ENCODE data around the gene LRRN2. TPM values are rescaled to one million over a fixed set of nuclear protein-coding genes. Genes with fewer than 3 reads are reported as not detected.
A peak's percentile ranks its signal among the peaks of the same experiment; 100 is the strongest.

Gene LRRN2
- total RNA-seq, 5 donors from 2014 or later (not counting 1 experiment from before 2014, with no cell fraction given), result 0.03 TPM; not detected in 4

DNA sequence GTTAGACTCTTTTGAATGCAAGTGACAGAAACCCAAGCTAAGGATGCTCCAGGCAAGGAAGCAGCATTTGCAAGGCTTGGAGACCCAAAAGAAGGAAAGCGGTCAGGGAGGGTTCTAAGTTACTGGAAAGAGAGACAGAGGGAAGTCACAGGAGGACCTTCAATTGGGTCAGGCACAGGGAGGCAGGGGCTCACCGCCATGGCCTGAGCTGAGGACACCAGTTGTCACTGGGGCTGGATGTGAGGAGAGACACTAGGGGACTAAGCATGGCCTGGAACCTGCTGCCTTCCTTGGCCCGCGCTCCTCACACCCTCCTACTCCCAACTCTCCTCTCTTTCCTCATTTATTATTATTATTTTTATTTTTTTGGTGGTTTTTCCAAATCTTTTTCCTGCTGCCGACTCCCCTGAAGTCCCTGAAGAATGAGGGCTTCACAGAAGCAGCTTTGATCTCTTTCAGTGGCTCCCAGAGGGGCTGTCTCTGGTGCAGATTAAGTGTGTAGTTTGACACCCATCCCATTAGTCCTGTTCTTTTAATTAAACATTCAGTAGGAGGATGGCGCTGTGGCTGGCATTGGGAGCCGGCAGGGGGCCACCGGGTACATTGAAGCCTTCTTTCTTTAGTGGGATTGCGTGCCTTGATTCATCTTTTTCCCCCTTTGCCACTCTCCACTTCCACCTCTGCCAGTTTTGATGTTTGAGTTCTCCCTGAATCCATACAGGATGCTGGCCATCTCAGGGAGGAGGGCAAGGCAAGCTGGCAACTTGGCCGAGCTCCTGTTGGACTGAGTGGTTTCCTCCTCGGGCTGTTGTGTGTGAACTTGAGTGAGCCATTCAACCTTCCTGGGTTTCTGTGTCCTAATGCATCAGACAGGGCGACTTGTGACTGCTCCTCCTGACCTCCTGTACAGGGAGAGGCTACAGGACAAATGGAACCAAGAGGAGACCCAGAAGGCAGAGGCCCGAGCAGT, 110.0 kb downstream of the LRRN2 start:
- H3K4me3 Mint-ChIP-seq, result no peak overlapping the region
- H3K27ac Mint-ChIP-seq, result peak overlapping the region in 1 of 2 donors; percentile 74
- Histone ChIP-seq H3K9me3 (no peaks in the 10 kb centered on the region), H3K27ac (ENCODE audit: low read length) (no peak overlapping the region), H3K27me3 (replicated peaks in 1 of 2; ENCODE audit: control insufficient read depth in 2 of 2, extremely low read depth in 1 of 2, insufficient read depth in 2 of 2, low read length in 1 of 2) (no peaks in the 10 kb centered on the region), H3K4me3 (ENCODE audit: control insufficient read depth in 1 of 2, extremely low read depth in 1 of 2, low read length in 1 of 2) (no peak overlapping the region), H3K36me3 (ENCODE audit: control insufficient read depth in 2 of 2, extremely low read depth in 1 of 2, insufficient read depth in 1 of 2, low read length in 1 of 2) (peaks cover 6 to 28% of the 10 kb centered on the region in 2 donors), H3K4me1 (ENCODE audit: control insufficient read depth in 1 of 2, extremely low read depth in 1 of 2, insufficient read depth in 2 of 2, low read length in 2 of 2) (peaks cover 0 to 23% of the 10 kb centered on the region in 2 experiments)
- WGBS (ENCODE audit: insufficient coverage), result 93% methylated on average over 5 of the region's 13 CpGs
- peaks cover 27% of the 10 kb centered on the region for H3K36me3 Mint-ChIP-seq
- ChIA-PET POLR2A (interaction anchor here in 1 of 2 donors (0.6 kb wide), 1 partner anchor 36 kb away, joined by 3 read pairs; no protein-coding TSS in a partner anchor), CTCF (interaction anchor here in 1 of 2 donors (0.6 kb wide), 1 partner anchor 710 kb away, joined by 4 read pairs; no protein-coding TSS in a partner anchor)
- H3K27me3 Mint-ChIP-seq, result no peaks in the 10 kb centered on the region
- H3K9me3 Mint-ChIP-seq, result no peaks in the 10 kb centered on the region
- no peak for ATAC-seq (replicated peaks in 1 of 4)
- DNase-seq, result no peak
- peaks cover 24 to 28% (median 25%) of the 10 kb centered on the region in 3 donors for H3K4me1 Mint-ChIP-seq

DNA sequence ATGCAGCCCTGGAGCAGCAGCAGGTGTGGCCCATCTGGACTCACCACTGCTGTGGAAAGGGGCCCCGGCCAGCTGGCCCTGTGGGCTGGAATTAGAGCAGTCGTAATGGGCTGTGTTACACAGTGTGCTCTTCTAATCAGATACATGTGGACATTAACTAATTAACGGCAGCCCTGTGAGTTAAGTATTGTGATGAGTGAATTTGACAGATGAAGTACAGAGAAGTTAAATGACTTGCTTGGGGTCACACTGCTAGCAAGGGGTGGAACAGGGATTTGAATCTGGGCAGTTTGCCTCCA, 110.7 kb downstream of the LRRN2 start:
- peaks cover 17 to 22% (median 18%) of the 10 kb centered on the region in 3 donors for H3K4me1 Mint-ChIP-seq
- no peak overlapping the region for H3K27ac ChIP-seq (ENCODE audit: low read length)
- ChIA-PET POLR2A (no interaction called here), CTCF (no interaction called here)
- no peak overlapping the region for H3K4me3 ChIP-seq (ENCODE audit: control insufficient read depth in 1 of 2, extremely low read depth in 1 of 2, low read length in 1 of 2)
- no peak overlapping the region for H3K4me3 Mint-ChIP-seq
- no peaks in the 10 kb centered on the region for H3K9me3 ChIP-seq
- DNase-seq, result no peak
- no peaks in the 10 kb centered on the region for H3K27me3 Mint-ChIP-seq
- no peaks in the 10 kb centered on the region for H3K27me3 ChIP-seq (replicated peaks in 1 of 2; ENCODE audit: control insufficient read depth in 2 of 2, extremely low read depth in 1 of 2, insufficient read depth in 2 of 2, low read length in 1 of 2)
- H3K36me3 Mint-ChIP-seq, result peaks cover 31% of the 10 kb centered on the region
- no peaks in the 10 kb centered on the region for H3K9me3 Mint-ChIP-seq
- 100% methylated on average over 1 of the region's 3 CpGs for WGBS (ENCODE audit: insufficient coverage)
- no peak for ATAC-seq (replicated peaks in 1 of 4)
- H3K4me1 ChIP-seq (ENCODE audit: control insufficient read depth in 1 of 2, extremely low read depth in 1 of 2, insufficient read depth in 2 of 2, low read length in 2 of 2), result peaks cover 0 to 16% of the 10 kb centered on the region in 2 experiments
- H3K27ac Mint-ChIP-seq, result no peak overlapping the region
- peaks cover 7 to 32% of the 10 kb centered on the region in 2 donors for H3K36me3 ChIP-seq (ENCODE audit: control insufficient read depth in 2 of 2, extremely low read depth in 1 of 2, insufficient read depth in 1 of 2, low read length in 1 of 2)

DNA sequence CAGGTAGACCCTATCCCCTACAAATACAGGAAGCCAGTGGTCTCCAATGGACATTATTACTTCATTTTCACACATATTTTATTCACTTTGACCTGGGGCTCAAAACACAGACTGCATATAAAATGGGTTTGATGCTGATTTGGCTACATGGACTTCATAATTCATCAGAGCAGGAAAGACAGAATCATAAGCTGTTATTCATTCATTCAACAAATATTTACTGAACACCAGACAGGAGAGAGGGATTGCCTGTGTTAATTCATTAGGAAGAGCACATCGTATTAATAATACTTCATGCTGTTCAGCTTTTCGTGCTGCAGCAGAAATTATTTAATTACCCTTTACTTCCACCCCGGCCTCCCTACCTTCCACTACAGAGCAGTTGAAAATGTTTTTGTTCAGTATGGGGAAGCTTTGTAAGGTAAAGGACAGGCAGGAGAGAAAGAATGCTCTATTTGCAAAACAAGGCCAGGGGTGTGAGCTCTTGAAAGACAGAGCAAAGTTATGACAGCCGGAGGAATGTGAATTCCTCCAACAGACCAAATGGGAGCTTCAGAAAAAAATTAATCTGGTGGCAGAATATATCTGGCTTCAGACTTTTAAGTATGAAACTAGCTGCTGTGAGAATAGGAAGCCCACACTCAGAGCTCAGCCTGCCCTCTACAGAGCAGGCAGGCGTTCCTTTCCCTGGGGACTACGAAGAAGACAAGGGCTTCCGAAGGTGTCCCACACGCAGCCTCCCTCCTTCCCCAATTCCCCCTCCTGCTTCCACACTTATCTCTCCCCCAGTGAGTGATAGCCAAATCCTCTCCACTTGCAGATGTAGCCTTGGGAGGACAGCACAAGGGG, 111.3 kb downstream of the LRRN2 start:
- Mint-ChIP-seq H3K4me3 (no peak overlapping the region), H3K9me3 (no peaks in the 10 kb centered on the region), H3K4me1 (peaks cover 14 to 19% (median 17%) of the 10 kb centered on the region in 3 donors), H3K36me3 (peaks cover 37% of the 10 kb centered on the region), H3K27me3 (no peaks in the 10 kb centered on the region), H3K27ac (no peak overlapping the region)
- Histone ChIP-seq H3K27me3 (replicated peaks in 1 of 2; ENCODE audit: control insufficient read depth in 2 of 2, extremely low read depth in 1 of 2, insufficient read depth in 2 of 2, low read length in 1 of 2) (no peaks in the 10 kb centered on the region), H3K27ac (ENCODE audit: low read length) (no peak overlapping the region), H3K4me3 (ENCODE audit: control insufficient read depth in 1 of 2, extremely low read depth in 1 of 2, low read length in 1 of 2) (no peak overlapping the region), H3K9me3 (no peaks in the 10 kb centered on the region), H3K4me1 (ENCODE audit: control insufficient read depth in 1 of 2, extremely low read depth in 1 of 2, insufficient read depth in 2 of 2, low read length in 2 of 2) (peaks cover 0 to 11% of the 10 kb centered on the region in 2 experiments), H3K36me3 (ENCODE audit: control insufficient read depth in 2 of 2, extremely low read depth in 1 of 2, insufficient read depth in 1 of 2, low read length in 1 of 2) (peaks cover 7 to 29% of the 10 kb centered on the region in 2 donors)
- POLR2A ChIA-PET, result interaction anchor here (0.6 kb wide), 2 partner anchors 61 to 192 kb away, joined by 6 to 8 read pairs; no protein-coding TSS in a partner anchor
- CTCF ChIA-PET, result no interaction called here
- DNase-seq (no peak), ATAC-seq (replicated peaks in 1 of 4) (no peak)
- 100% methylated on average over 4 of the region's 8 CpGs for WGBS (ENCODE audit: insufficient coverage)

DNA sequence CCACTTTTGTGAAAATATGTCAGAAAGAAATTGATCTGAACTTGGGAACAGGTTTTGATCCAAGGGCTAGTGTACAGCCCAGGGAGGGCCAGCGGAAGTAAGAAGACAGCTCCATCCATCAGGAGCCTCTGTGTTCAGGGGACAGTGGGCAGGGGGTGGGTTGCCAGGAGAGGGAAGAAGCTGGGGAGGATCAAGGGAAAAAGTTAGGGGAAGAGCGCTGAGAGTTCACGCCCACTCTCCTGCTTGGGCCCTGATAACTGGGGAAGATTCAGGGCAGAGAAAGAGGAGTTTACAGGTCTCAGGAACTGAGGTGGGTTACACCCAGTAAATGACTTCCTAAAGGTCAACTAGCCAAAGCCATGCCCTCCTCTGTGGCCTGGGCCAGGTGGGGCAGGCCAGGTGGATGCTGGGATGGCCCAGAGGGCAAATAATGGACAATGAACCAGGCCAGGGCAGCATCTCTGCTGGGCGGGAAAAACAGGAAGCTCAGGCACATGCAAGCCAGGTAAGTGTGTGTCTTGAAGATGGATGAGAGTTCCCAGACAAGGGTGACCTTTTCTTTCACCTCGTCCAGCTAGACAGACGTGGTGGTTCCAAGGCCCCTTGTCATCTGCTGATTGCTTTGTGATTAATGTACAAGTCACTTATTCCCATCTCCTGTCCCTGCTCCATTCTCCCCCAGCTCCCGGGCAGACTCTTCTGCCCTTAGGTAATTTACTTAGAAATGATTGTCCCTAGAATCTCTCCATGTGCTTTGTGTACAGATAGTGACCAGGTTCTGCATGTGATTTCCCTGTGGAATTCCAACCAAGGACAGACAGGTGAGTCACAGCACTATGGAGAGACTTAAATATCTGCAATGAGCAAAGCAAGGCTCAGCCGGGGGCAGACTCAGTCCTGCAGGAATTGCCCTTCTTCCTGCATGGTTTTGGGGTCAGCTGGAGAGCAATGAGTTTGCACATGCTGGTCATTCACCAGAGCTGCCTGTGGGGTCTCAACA, 112.3 kb downstream of the LRRN2 start:
- Histone ChIP-seq H3K4me3 (ENCODE audit: control insufficient read depth in 1 of 2, extremely low read depth in 1 of 2, low read length in 1 of 2) (no peak overlapping the region), H3K36me3 (ENCODE audit: control insufficient read depth in 2 of 2, extremely low read depth in 1 of 2, insufficient read depth in 1 of 2, low read length in 1 of 2) (peaks cover 7 to 35% of the 10 kb centered on the region in 2 donors), H3K27me3 (replicated peaks in 1 of 2; ENCODE audit: control insufficient read depth in 2 of 2, extremely low read depth in 1 of 2, insufficient read depth in 2 of 2, low read length in 1 of 2) (no peaks in the 10 kb centered on the region), H3K27ac (ENCODE audit: low read length) (no peak overlapping the region), H3K4me1 (ENCODE audit: control insufficient read depth in 1 of 2, extremely low read depth in 1 of 2, insufficient read depth in 2 of 2, low read length in 2 of 2) (peaks cover 0 to 3% of the 10 kb centered on the region in 2 experiments), H3K9me3 (no peaks in the 10 kb centered on the region)
- CTCF ChIA-PET, result no interaction called here
- H3K27me3 Mint-ChIP-seq, result no peaks in the 10 kb centered on the region
- no peaks in the 10 kb centered on the region for H3K9me3 Mint-ChIP-seq
- ATAC-seq (replicated peaks in 1 of 4) (no peak), DNase-seq (no peak)
- H3K4me3 Mint-ChIP-seq, result no peak overlapping the region
- WGBS (ENCODE audit: insufficient coverage), result 97% methylated on average over 3 of the region's 8 CpGs
- peaks cover 43% of the 10 kb centered on the region for H3K36me3 Mint-ChIP-seq
- peaks cover 3 to 14% (median 6%) of the 10 kb centered on the region in 3 donors for H3K4me1 Mint-ChIP-seq
- POLR2A ChIA-PET, result interaction anchor here in 1 of 2 donors (0.6 kb wide), 1 partner anchor 191 kb away, joined by 8 read pairs; no protein-coding TSS in a partner anchor
- H3K27ac Mint-ChIP-seq, result peak overlapping the region; percentile 32 to 55

DNA sequence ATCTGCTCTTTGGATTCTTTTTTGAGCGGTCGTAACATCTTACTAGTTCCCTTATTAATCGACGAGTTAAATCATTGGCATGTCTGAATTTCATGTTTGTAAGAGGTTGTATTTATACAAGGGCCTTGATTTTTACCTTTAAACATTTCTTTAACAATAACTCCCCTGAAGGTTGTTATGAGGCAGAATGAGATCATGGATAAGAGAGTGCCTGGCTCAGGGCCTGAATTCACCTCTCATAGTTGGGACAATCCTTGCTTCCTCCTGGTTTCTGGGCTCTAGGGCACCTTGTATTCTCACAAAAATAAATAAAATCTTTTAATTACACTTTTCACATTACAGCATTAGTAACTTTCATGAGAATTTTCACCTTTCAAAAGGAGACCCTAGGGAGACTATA, 113.9 kb downstream of the LRRN2 start:
- H3K36me3 Mint-ChIP-seq, result peaks cover 49% of the 10 kb centered on the region

More for the DNA sequence above, 113.9 kb downstream of the LRRN2 start:
- peaks cover 0 to 10% (median under 1%) of the 10 kb centered on the region in 3 donors for H3K4me1 Mint-ChIP-seq
- WGBS (ENCODE audit: insufficient coverage), result no CpG with 5 or more reads among the region's 4 CpGs
- no peaks in the 10 kb centered on the region for H3K27me3 Mint-ChIP-seq
- peaks cover 4 to 45% of the 10 kb centered on the region in 2 donors for H3K36me3 ChIP-seq (ENCODE audit: control insufficient read depth in 2 of 2, extremely low read depth in 1 of 2, insufficient read depth in 1 of 2, low read length in 1 of 2)
- no peaks in the 10 kb centered on the region for H3K9me3 Mint-ChIP-seq
- H3K27ac Mint-ChIP-seq, result no peak overlapping the region
- no peak overlapping the region for H3K4me3 ChIP-seq (ENCODE audit: control insufficient read depth in 1 of 2, extremely low read depth in 1 of 2, low read length in 1 of 2)
- no peak overlapping the region for H3K4me3 Mint-ChIP-seq
- no peak for DNase-seq
- POLR2A ChIA-PET, result no interaction called here
- no peaks in the 10 kb centered on the region for H3K4me1 ChIP-seq (ENCODE audit: control insufficient read depth in 1 of 2, extremely low read depth in 1 of 2, insufficient read depth in 2 of 2, low read length in 2 of 2)
- no peaks in the 10 kb centered on the region for H3K27me3 ChIP-seq (replicated peaks in 1 of 2; ENCODE audit: control insufficient read depth in 2 of 2, extremely low read depth in 1 of 2, insufficient read depth in 2 of 2, low read length in 1 of 2)
- H3K27ac ChIP-seq (ENCODE audit: low read length), result no peak overlapping the region
- CTCF ChIA-PET, result interaction anchor here (0.5 to 0.8 kb wide), 3 partner anchors 123 to 247 kb away, joined by 3 to 5 read pairs (median 3); no protein-coding TSS in a partner anchor
- H3K9me3 ChIP-seq, result no peaks in the 10 kb centered on the region
- ATAC-seq (replicated peaks in 1 of 4), result no peak

Measured in T-cell (primary cell).